Duodenal mucosa (tissue), 2 donors: ENCODE measurements around the gene MAGI2.

Source experiments
- H3K27ac ChIP-seq: one replicate; pipeline ENCODE4 v1.7.0; 2013; ENCODE audit warnings: low read depth, low read length
- H3K27me3 ChIP-seq, 2 donors: one replicate each; pipeline ENCODE4 v1.7.0; 2013; ENCODE audit warnings: low read length in 2 of 2, control low read depth in 1 of 2; ENCODE audit not compliant: insufficient read depth in 2 of 2, control insufficient read depth in 1 of 2
- H3K36me3 ChIP-seq, 2 donors: one replicate each; pipeline ENCODE4 v1.7.0; 2013; ENCODE audit warnings: low read length in 2 of 2, control low read depth in 1 of 2; ENCODE audit not compliant: insufficient read depth in 2 of 2, control insufficient read depth in 1 of 2
- H3K4me1 ChIP-seq, 2 donors: one replicate each; pipeline ENCODE4 v1.7.0; 2013; ENCODE audit warnings: low read length in 2 of 2, control low read depth in 1 of 2; ENCODE audit not compliant: insufficient read depth in 2 of 2, control insufficient read depth in 1 of 2
- H3K4me3 ChIP-seq, 2 donors: one replicate each; pipeline ENCODE4 v1.7.0; 2013; ENCODE audit warnings: low read length in 2 of 2, low read depth in 1 of 2
- H3K9ac ChIP-seq, 2 donors: one replicate each; pipeline ENCODE4 v1.7.0; 2013; ENCODE audit warnings: low read length in 2 of 2, low read depth in 1 of 2
- H3K9me3 ChIP-seq, 2 donors: one replicate each; pipeline ENCODE4 v1.7.0; 2013; ENCODE audit warnings: low read length in 2 of 2, control low read depth in 1 of 2; ENCODE audit not compliant: control insufficient read depth in 1 of 2

The MAGI2 gene

DNA sequence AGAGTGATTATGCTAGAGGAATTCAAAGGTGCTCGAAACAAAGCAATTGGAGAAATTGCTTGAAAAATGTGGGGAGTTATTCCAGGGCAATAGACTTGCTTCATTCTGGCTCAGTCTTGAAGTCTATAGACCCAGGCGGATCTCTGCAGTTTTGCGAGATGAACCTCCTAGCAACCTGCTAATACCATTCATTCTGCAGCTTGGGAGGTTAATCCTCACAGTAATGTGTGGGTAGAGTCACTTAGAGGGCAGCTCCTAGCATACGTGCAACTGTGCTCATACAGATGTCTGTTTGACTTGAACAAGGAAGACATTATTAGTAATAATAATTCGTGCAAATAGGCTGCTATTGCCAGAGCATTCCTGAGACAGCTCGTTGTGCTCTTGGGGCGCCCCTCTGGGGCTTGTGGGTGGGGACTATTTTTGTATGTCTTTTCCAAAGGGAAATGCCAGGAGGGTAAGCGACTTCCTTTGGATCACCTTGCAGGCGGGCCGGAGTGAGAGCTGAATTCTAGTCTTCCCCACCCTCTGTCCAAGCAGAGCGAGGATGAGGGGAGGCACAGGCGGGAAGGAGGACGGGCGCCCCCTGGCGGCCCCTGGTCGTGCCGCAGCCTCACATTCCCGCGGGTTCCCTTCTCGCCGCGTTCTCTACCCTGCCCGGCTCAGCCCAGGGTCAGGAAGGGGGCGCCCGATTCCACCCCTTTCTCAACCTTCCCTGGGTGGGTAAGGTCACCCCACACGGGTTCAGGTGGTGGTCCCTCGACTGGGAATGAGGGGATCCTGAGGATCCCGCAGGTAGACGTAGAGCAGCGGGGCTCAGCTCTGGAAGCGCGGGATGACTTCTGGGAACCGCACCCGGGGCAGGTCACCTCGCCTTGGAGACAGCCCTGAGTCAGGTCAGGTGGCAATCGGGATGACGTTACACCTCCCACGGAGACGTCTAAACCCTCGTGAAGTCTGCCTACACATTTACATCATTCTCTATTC, 1413.4 kb downstream of the MAGI2 start:
- H3K27me3 ChIP-seq = no peaks in the 10 kb centered on the region
- no peak overlapping the region for H3K9ac ChIP-seq
- no peak overlapping the region for H3K27ac ChIP-seq
- H3K9me3 ChIP-seq = no peaks in the 10 kb centered on the region
- no peaks in the 10 kb centered on the region for H3K36me3 ChIP-seq
- H3K4me3 ChIP-seq = no peak overlapping the region
- no peaks in the 10 kb centered on the region for H3K4me1 ChIP-seq

DNA sequence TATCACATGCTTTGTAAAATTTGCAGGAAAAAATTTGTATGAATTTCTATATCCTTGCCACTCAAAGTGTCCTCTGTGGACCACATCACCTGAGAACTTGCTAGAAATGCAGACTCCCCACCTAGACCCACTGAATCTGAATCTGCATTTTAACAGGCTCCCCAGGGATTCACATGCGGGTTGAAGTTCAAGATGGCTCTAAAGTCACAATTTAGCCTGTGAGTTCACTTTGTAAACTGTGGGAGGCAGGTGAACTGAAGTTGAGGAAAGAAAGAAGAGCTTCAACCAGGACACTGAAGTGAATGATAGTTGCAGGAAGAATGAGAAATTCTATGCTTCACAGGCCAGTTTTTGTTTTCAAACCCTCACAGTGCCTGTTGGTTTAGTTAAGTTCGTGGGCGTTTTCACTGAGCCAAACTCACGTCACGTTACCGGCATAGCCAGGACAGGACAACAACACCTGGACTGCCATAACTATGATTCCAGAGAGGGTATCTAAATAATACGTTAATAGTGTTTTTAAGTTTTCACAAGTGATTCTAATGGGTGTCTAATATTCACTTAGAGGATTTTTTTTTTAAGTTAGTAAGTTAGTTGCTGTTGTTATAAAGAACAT, 1414.9 kb downstream of the MAGI2 start:
- Histone ChIP-seq H3K9me3 (no peaks in the 10 kb centered on the region), H3K9ac (no peak overlapping the region), H3K27me3 (no peaks in the 10 kb centered on the region), H3K27ac (no peak overlapping the region), H3K4me1 (no peaks in the 10 kb centered on the region), H3K36me3 (no peaks in the 10 kb centered on the region), H3K4me3 (no peak overlapping the region)

DNA sequence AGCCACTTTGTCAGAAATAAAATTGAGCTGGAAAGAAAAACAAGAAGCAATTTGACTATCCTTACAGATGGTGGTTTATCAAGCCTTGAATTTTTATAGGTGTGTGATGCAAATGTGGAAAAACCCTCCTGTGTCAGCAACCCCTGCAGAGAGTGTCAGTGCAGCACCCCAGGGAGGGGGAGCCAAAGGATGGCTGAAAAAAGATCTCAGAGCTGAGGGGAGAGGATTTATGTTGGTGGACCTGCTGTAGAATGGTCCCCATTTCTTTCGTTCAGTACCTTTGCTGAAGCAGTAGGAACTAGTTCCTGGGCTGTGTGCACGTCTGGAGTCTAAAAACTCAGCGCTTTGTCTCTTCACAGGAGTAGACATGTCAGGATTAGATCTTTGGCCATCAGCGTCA, 1415.9 kb downstream of the MAGI2 start:
- no peaks in the 10 kb centered on the region for H3K27me3 ChIP-seq
- H3K9me3 ChIP-seq = no peaks in the 10 kb centered on the region
- no peaks in the 10 kb centered on the region for H3K4me1 ChIP-seq
- no peak overlapping the region for H3K4me3 ChIP-seq
- no peak overlapping the region for H3K9ac ChIP-seq
- no peaks in the 10 kb centered on the region for H3K36me3 ChIP-seq
- no peak overlapping the region for H3K27ac ChIP-seq

DNA sequence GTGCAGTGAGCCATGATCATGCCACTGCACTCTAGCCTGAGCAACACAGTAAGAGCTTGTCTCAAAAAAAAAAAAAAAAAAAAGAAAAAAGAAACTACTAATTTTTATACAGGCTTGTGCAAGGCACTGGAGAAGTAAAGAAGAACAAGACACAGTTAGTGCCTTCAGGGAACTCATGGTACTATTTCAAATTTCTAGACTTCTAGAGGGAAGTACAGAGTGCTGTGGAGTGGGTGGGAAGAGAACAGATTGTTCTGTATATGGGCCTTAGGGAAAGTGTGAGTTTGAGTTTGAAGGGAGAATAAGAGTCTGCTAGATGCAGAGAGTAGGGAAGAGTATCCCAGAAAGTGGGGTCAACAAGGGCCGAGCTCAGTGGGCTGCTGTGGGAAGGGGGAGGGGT, 1420.1 kb downstream of the MAGI2 start:
- Histone ChIP-seq H3K36me3 (no peaks in the 10 kb centered on the region), H3K4me3 (no peak overlapping the region), H3K9ac (no peak overlapping the region)

DNA sequence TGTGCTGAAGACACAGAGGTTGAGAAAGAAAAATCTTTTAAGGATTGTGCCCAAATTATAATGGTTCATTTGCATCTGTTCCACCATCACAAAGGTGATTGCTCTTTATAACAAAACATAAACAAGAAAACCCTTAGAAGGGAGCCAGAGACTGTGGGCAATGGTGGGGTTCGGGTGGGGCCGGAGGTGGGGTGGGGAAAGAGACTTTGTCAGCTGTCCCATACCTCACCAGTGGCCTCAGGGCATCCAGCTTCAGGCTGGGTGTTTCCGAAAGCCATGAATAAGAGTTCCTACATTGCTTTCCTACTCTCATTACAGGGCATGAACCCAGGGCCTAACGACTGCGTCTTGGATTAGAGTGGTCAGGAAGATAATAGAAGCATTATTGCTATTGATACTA, 1427.0 kb downstream of the MAGI2 start:
- no peaks in the 10 kb centered on the region for H3K9me3 ChIP-seq
- H3K9ac ChIP-seq = no peak overlapping the region
- H3K36me3 ChIP-seq = no peaks in the 10 kb centered on the region
- no peak overlapping the region for H3K4me3 ChIP-seq
- no peaks in the 10 kb centered on the region for H3K27me3 ChIP-seq
- no peak overlapping the region for H3K27ac ChIP-seq
- H3K4me1 ChIP-seq = peaks cover 0 to 8% of the 10 kb centered on the region in 2 donors

More for the DNA sequence above, 1420.1 kb downstream of the MAGI2 start:
- H3K4me1 ChIP-seq = no peaks in the 10 kb centered on the region
- H3K27ac ChIP-seq = no peak overlapping the region
- H3K27me3 ChIP-seq = no peaks in the 10 kb centered on the region
- no peaks in the 10 kb centered on the region for H3K9me3 ChIP-seq

DNA sequence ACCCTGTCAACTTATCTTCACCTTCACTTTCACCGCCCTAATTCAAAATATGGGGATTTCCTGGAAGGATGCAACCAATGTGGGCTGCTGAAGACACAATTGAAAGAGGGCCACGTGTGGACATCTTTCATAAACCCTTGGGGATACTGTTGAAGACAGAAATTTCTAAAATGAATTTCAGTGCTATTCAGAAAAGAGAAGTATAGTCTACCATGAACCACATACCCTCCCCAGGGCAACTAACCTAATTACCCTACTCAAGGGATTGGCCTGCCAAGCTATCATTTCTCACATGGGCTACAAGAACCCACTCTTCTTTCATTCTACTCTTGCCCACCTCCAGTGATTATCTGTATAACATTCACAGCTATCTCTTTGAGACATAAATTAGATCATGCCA, 1428.9 kb downstream of the MAGI2 start:
- H3K27me3 ChIP-seq = no peaks in the 10 kb centered on the region
- H3K4me1 ChIP-seq = peaks cover 0 to 8% of the 10 kb centered on the region in 2 donors
- H3K36me3 ChIP-seq = no peaks in the 10 kb centered on the region
- H3K4me3 ChIP-seq = no peak overlapping the region
- H3K9me3 ChIP-seq = no peaks in the 10 kb centered on the region
- H3K27ac ChIP-seq = no peak overlapping the region
- H3K9ac ChIP-seq = no peak overlapping the region

DNA sequence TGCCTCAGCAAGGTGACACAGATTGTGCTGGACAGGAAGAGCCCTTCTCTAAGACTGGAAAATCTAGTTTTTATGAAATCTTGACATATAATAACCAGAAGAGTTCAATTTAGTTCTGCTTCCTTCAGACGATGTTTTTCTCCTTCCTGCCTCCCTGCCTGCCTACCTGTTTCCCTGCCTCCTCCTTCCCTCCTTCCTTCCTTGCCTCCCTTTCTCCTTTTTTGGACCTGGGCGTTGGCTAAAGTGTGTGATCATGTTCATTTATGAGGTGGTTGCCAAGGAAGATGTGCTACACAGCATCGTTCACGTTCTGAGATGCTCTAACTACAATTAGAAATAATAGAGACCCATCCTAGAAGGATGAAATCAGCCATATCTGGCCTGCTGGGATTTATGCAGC, 1430.3 kb downstream of the MAGI2 start:
- Histone ChIP-seq H3K36me3 (no peaks in the 10 kb centered on the region), H3K27me3 (no peaks in the 10 kb centered on the region), H3K9ac (no peak overlapping the region), H3K4me1 (peaks cover 8% of the 10 kb centered on the region in 2 donors), H3K4me3 (no peak overlapping the region), H3K9me3 (no peaks in the 10 kb centered on the region), H3K27ac (no peak overlapping the region)

DNA sequence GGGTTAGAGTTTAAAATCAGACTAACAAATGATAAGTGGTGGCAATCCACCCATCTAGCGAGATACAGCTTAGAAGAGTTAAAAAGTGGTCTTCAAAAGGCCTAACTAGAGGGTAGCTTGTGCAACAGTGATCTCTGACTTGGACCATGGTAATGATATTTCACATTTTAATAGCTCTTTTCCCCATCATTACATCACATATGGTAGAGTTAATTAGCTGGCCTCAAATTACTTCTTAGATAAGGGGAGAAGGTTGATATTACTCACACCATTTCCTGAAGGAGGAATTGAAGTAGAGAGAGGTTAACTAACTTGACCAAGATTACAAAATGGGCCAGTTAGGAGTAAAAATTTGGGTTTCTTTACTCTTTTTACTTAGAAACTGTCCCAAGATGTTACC, 1431.3 kb downstream of the MAGI2 start:
- Histone ChIP-seq H3K9me3 (no peaks in the 10 kb centered on the region), H3K27me3 (no peaks in the 10 kb centered on the region), H3K27ac (no peak overlapping the region), H3K4me1 (peaks cover 8 to 16% of the 10 kb centered on the region in 2 donors), H3K36me3 (no peaks in the 10 kb centered on the region), H3K9ac (no peak overlapping the region), H3K4me3 (no peak overlapping the region)

DNA sequence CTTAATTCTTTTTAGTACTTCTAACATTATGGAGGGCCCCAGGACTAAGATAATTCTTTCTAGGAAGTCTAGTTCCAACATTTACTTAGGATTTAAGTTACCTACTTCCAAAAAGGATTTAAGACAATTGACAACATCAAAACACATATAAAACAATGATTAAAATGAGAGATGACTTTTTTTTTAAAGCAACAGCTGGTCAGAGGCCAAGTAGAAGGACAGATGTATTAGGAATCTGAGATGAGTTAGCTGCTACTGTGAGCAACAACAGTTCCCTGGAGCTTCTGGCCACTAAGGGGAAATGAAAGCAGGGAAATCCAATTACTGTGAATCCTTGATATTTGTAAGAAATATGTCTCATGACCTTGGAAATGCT, 1432.6 kb downstream of the MAGI2 start:
- Histone ChIP-seq H3K27ac (no peak overlapping the region), H3K9me3 (no peaks in the 10 kb centered on the region), H3K4me1 (peaks cover 18 to 23% of the 10 kb centered on the region in 2 donors), H3K36me3 (no peaks in the 10 kb centered on the region), H3K4me3 (no peak overlapping the region), H3K27me3 (no peaks in the 10 kb centered on the region), H3K9ac (no peak overlapping the region)

DNA sequence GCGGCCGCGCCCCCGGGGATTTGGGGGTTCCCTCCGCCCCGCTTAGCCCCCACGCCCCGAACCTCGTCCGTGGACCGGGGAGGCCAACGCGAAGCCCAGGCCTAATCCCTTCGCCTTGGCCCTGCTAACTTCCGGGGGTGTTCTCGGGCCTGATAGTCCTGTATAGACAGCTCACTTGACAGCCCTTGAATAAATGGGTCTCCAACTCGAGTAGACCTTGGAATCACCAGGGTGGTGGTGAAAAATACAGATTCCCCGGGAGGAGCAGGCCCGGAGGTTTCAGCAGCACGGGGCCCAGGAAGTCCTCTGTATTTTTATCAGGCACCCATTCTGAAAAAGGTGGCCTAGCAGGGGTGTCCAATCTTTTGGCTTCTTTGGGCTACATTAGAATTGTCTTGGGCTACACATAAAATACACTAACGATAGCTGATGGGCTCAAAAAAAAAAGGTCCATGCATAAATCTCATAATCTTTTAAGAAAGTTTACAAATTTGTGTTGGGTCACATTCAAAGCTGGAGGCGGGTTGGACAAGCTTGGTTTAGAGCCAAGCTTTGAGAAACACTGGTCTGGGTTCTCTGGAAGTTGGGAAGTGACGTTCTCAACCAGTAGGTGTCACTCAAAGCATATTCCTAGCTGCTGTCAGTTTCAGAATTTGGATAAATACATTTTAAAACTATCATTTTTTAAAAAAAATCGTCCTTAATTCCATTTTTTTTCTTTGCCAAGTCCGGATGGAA, 1433.2 kb downstream of the MAGI2 start:
- peak overlapping the region in 1 of 2 donors; percentile 51 for H3K9ac ChIP-seq
- H3K4me1 ChIP-seq = peaks cover 22 to 28% of the 10 kb centered on the region in 2 donors
- H3K9me3 ChIP-seq = no peaks in the 10 kb centered on the region
- no peaks in the 10 kb centered on the region for H3K36me3 ChIP-seq
- peak overlapping the region; percentile 44 to 70 for H3K4me3 ChIP-seq
- H3K27me3 ChIP-seq = no peaks in the 10 kb centered on the region
- peak overlapping the region; percentile 92 for H3K27ac ChIP-seq
